ENCODE results near the gene SRP14. TPM values are rescaled to one million over a fixed set of nuclear protein-coding genes. Genes with fewer than 3 reads are reported as not detected.

Gene SRP14
- total RNA-seq, 1 experiment from 2014 or later = 200 TPM

- Mint-ChIP-seq H3K4me3 (no peak overlapping the region), H3K27me3 (ENCODE audit: low read depth) (no peaks in the 10 kb centered on the region; the same call in 1 of the 2 replicates), H3K36me3 (ENCODE audit: insufficient read depth in 1 of 3, low read depth in 3 of 3) (no peaks in the 10 kb centered on the region), H3K4me1 (peaks cover 20 to 28% of the 10 kb centered on the region in 2 experiments), H3K9me3 (no peaks in the 10 kb centered on the region), H3K27ac (no peak overlapping the region; a peak in 1 of 7 replicates)
- Histone ChIP-seq H2BK5ac (ENCODE audit: insufficient read length, low read length) (no peak overlapping the region), H3K27me3 (ENCODE audit: insufficient read depth, low read length) (no peaks in the 10 kb centered on the region), H3K4me2 (ENCODE audit: insufficient read depth, insufficient read length, low read length) (no peak overlapping the region), H4K91ac (ENCODE audit: insufficient read length, low read depth, low read length) (no peak overlapping the region), H3K79me2 (ENCODE audit: insufficient read depth, low read length) (no peaks in the 10 kb centered on the region), H2BK12ac (ENCODE audit: insufficient read length, low read depth, low read length) (no peak overlapping the region), H4K8ac (replicated peaks; ENCODE audit: insufficient read length, low read depth, low read length) (no peak overlapping the region), H3K23me2 (ENCODE audit: insufficient read length, low read depth, low read length, poor library complexity, severe bottlenecking) (no peaks in the 10 kb centered on the region), H2AK5ac (ENCODE audit: insufficient read length, low read length) (no peak overlapping the region), H2AFZ (ENCODE audit: low read length) (no peak overlapping the region), H2BK15ac (ENCODE audit: low read depth, low read length) (no peak overlapping the region), H3K9ac (ENCODE audit: extremely low read depth, insufficient read length, low read length) (no peak overlapping the region), H2BK20ac (ENCODE audit: low read depth, low read length, poor library complexity, severe bottlenecking) (no peak overlapping the region), H3K56ac (ENCODE audit: insufficient read length, low read depth, low read length) (no peak overlapping the region), H3K79me1 (ENCODE audit: insufficient read depth, low read depth, low read length, poor library complexity, severe bottlenecking) (no peaks in the 10 kb centered on the region), H3K18ac (ENCODE audit: insufficient read length, low read depth, low read length) (no peak overlapping the region), H2BK120ac (ENCODE audit: low read depth, low read length, poor library complexity, severe bottlenecking) (no peak overlapping the region), H3K27ac (ENCODE audit: insufficient read length, low read depth, low read length) (no peak overlapping the region), H3T11ph (ENCODE audit: low read length) (no peak overlapping the region), H3K4me1 (ENCODE audit: insufficient read depth, low read length) (peaks cover 9% of the 10 kb centered on the region; the same call in 1 of the 2 replicates), H3K23ac (ENCODE audit: insufficient read length, low read depth, low read length) (no peak overlapping the region), H3K9me3 (ENCODE audit: control insufficient read depth, low read depth, low read length) (no peaks in the 10 kb centered on the region), H3K4ac (ENCODE audit: low read depth, low read length) (no peak overlapping the region), H3K14ac (ENCODE audit: insufficient read depth, low read length) (no peak overlapping the region), H4K5ac (ENCODE audit: insufficient read length, low read depth, low read length) (no peak overlapping the region), H4K20me1 (ENCODE audit: control insufficient read depth, insufficient read depth, insufficient read length) (no peaks in the 10 kb centered on the region)
- no peak for DNase-seq
- WGBS (ENCODE audit: extremely low coverage, insufficient read length, low lambda C conversion rate) = no CpG with 5 or more reads among the region's 11 CpGs
- peak; percentile 49 for TF ChIP-seq CTCF (conservative IDR thresholded peaks at IDR 0.05)
Observed at GRCh38 chr15:40059821-40060220, 20.8 kb upstream of the SRP14 start.
